ENCODE results near the gene DUSP19.
"Not testable (repeated sequence)": the region's sequence is repeated elsewhere in the genome, so short reads cannot be mapped to it uniquely, and the experiment has no call there.

DUSP19 gene, protein sequence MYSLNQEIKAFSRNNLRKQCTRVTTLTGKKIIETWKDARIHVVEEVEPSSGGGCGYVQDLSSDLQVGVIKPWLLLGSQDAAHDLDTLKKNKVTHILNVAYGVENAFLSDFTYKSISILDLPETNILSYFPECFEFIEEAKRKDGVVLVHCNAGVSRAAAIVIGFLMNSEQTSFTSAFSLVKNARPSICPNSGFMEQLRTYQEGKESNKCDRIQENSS

DNA sequence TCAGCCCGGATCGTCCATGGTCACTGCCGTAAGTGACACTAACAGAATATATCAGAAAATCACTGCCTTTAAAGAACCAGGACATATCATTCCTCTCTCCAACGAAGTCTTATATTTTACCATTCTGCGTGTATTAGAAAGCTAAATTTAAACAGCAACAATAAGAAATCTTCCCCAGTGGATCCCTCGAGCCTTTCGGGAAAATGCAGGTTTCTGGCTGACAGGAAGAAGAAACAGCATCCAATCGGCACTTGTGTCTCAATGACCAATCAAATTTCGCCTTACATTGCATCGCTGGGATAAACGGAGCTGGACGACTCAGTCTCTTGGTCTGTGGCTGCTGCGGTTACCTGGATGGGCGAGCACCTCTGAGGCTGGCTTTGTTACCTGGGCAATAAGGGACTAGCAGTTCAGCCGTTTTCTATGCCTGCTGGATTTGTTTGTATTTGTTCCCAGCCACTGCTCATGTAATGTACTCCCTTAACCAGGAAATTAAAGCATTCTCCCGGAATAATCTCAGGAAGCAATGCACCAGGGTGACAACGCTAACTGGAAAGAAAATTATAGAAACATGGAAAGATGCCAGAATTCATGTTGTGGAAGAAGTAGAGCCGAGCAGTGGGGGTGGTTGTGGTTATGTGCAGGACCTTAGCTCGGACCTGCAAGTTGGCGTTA, at the start of gene DUSP19:
TSS of gene DUSP19 (plus strand) at position 284 of the 675 bp plus-strand sequence. CDS start at position 471, 187 bp downstream.
- DNase-seq (ENCODE audit: low read depth in 2 of 2): peak; percentile 56 to 62

DNA sequence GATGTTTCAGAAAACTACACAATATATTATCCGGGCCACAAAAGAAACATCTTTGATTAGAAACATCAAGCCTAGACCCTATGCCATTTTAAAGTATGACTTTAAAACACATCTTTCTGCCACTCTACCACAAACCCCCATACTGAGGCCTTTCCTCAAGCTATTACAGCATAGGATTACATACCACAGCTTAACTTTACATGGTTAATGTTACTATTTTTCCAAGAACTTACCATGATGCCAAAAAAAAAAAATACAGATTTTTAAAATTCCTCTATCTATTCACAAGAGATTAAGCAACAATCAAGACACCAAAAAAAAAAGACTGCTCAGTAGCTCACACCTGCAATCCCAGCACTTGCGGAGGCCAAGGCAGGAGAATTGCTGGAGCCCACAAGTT, 49.3 kb upstream of the DUSP19 start:
- no peak for DNase-seq (ENCODE audit: low read depth in 2 of 2)

DNA sequence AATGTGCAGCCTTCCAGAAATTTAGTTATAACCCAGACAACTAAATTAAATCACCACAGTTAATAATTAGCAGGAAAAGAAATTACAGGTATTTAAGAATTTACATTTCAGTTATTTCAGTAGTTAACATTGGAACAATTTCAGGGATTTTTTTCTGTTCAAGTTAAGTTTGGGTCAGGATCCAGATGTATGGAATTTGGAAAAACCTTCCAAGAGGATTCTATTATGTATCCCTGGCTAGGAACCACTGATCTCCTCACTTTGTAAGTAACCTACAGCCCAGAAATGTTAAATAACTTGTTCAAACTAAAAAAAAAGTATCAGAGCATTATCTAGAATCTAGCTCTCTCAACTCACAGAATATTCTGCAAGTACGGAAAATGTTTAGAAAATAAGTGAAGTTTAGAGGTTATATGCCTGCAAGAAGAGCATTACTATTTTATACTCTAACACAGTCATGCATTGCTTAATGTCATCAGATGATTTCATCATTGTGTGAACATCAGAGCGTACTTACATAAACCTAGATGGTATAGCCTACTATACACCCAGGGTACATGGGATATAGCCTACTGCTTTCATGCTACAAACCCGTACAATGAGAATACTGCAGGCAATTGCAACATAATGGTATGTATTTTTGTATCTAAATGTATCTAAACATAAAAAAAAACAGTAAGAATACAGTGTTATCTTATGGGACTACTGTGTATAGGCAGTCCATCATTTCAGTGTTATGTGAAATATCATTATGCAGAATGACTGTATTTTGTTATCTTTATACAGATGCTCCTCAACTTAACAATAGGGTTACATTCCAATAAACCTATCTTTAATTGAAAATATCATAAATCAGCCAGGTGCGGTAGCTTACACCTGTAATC, 46.4 kb upstream of the DUSP19 start:
- DNase-seq (ENCODE audit: low read depth in 2 of 2): no peak

DNA sequence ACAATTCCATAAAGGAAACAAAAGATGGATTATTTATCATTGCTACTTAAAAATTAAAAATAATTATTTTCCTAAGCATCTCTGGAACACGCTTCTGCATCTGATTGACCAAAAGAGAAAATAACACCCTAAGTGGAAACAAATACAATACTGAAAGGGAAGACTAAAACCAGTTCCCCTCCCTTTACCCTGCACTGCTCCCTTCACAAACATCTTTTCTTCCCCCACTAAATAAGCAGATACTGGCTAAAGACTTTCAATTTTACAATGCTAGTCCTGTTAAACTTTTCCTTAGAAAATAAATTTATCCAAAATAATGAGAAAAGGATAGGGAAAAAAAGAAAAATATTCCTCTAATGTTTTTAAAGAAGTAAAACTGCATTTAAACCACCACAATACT, 44.6 kb upstream of the DUSP19 start:
- no peak for DNase-seq (ENCODE audit: low read depth in 2 of 2)

DNA sequence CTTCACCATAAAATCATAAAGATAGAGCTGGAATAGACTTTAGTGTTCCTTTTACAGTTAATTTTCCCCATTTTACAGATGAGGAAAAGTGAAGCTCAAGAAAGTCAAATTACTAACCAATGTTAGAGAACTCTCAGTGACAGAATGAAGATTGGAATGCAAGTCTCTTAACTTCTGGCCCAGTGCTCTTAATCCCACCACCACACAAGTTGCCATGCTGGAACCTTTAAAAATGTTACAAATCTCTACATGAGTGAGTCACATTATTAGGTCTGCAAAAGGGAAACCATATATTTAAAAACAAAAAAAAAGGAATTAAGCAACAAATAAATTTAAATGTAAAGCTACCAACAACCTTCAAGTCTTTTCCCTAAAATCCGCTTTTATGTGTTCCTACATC, 43.7 kb upstream of the DUSP19 start:
- no peak for DNase-seq (ENCODE audit: low read depth in 2 of 2)

DNA sequence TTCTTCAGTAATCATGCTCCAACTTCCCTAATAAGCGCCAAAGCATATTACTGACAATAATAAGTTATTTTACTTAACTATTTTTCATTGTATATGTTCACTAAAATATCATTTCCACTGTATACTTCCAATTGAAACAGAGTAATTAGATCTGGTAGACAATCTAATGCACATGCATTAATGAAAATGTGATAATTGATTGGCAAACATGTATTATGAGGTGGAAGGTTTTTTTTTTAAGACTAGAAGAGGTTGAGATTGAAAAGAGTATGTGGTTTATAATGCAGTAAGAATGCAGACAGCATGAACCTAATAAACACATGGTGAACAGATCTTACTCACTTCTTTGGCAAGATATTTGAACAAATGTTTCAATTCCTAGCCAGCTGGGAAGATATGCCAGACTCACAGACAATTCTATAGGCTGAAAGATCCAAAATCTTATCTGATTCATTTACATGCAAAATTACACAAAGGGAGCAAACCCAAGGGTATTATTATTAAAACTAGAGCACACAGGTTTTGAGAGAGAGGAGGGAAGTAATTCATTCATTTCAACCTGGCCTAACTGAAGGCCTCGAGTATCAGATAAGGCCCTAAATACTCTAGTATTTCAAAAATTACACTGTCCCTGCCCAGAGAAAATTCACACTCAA, 43.1 kb upstream of the DUSP19 start:
- DNase-seq (ENCODE audit: low read depth in 2 of 2): no peak

DNA sequence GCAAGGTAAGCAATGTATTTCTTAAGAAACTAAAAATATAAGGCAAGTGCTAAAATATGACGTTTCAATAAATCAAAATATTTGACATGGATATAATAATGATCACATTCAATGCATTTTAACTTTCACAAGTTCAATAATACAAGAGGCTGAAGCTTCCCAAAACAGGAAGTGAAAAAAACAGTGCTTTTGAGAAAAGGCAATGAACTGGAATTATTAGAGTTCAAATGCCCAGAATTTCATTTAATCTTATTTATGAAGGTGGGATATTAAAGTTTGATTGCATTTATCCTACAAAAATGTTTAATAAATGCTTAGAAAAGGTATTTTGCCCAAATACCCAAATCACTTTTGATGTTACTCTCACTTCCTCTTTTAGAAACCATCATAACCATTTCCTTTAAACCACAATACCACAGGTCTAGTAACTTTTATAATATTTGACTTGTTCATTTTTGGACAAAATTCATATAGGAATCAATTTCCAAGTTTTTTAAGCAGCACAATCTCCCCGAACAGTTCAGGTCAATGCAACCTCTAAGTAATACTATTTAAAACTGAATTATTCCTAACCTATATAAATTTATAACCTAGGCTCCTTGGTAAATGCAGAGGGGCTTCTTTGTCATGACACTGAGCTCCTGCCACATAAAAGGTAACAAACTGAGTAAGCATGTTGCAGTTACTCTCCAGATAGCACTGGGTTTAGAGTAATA, 42.4 kb upstream of the DUSP19 start:
- DNase-seq (ENCODE audit: low read depth in 2 of 2): no peak

DNA sequence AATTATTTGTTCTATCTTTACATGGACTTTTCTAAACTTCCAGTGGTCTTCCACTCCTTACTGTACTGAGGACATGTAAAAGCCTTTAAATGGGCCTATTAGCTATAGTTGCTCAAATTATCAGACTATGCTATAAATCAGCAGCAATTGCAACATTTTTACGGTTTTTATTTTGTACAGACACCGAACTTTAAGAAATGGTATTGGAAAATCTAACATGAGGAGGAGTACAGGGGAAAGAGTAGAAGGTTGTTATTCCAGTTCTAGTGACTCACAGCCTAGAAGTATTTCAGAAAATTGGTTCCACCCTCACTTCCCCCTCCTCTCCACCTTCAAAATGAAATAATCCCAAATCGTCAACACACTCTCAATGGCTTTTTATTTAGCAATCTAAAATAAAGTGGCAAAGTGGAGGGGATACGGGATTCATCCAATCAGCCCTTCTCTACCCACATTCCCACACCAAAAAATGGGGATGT, 41.4 kb upstream of the DUSP19 start:
- no peak for DNase-seq (ENCODE audit: low read depth in 2 of 2)

DNA sequence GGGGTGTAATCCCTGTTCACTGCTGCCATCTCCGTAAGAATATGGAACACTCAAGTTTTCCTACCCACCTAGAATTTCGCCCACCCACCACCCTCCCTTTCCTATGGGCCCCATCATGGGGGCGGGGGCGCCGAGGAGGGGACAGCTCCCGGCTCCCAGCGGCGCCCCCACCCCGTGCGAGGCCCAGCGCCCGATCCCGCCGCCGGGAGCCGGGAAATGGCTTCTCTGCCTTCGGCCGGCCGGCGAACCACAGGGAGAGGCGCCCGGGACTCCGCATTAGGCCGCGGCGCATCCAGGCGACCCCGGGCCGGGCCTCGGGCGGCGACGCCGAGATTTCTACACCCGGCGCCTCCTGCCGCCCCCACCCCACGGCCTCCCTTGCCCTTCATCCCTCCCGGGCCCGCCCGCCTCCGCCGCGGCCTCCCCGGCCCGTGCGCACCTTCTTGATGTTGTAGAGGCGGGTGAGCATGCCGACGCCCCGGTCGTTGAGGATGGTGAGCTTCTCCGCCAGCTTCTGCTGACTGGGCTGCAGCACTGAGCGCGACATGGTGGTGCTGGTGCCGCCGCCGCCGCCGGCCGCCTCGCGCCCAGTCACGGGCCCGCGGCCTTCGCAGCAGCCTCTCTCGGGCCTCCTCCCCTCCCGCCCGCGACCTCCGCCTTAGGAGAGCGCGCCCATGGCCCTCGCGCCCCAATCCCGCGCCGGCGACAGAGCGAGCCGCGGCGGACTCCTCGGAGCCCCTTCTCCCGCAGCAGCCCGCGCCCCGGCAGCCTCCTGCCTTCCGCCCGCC, 40.8 kb upstream of the DUSP19 start:
- peak in 1 of 2 donors; percentile 3 for DNase-seq (ENCODE audit: low read depth in 2 of 2)

DNA sequence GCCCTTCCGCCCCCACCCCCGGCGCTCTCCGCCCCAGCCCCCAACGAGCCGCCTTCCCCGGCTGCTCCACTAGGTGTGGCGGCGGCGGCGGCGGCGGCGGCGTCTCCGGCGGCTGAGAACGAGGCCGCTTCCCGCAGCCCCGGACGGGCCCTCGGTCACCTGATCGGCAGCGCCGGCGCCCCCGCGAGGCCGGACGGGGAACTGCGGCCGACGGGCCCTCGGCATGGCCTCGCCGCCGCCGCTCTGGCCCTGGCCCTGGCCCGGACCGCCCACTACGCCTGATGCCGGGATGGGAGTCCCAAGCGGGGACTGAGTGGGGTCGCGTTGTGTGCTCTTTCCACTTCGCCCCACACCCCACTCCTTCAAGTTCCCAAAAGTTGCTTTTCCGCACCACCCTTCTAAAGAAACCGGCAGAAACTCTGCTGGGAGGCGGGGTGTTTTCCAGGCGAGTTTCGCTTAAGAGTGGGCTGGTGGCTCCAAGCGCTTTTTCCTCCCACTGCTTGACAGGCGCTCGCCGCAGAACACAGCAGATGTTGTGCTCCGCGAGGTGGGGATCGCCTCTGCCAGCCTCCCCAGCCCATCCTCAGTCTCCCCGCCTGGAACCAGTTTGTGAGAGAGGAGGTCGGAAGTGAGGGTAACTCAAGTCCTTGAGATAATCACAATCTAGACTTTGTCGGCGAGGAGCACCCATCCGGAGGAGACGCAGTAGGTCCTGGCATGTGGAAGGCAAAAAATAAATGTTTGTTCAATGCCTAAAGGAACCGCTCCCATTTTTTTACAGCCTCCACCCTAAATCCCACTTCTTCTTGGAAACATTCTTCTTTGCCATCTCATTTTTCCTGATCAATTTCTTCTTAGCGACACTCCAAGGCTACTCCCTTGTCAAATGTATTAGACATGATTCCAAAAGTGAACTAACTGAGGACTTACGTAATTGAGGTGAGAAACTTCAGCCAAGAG, 39.9 kb upstream of the DUSP19 start, which contains the start of gene NCKAP1:
TSS of gene NCKAP1 (minus strand) at position 117 of the 960 bp plus-strand sequence. CDS start 358 bp downstream, outside the sequence.
- peak; percentile 49 to 51 for DNase-seq (ENCODE audit: low read depth in 2 of 2)

DNA sequence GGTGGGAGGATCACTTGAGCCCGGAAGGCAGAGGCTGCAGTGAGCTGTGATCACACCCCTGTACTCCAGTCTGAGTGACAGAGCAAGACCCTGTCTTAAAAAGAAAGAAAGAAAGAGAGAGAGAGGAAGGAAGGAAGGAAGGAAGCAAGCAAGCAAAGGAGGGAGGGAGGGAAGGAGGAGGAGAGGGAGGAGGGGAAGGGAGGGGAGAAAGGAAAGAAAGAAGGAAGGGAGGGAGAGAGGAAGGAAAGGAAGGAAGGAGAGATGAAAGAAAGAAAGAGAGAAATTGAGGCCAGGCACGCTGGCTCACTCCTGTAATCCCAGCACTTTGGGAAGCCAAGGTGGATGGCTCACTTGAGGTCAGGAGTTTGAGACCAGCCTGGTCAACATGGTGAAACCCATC, 37.9 kb upstream of the DUSP19 start:
- DNase-seq (ENCODE audit: low read depth in 2 of 2): no peak

DNA sequence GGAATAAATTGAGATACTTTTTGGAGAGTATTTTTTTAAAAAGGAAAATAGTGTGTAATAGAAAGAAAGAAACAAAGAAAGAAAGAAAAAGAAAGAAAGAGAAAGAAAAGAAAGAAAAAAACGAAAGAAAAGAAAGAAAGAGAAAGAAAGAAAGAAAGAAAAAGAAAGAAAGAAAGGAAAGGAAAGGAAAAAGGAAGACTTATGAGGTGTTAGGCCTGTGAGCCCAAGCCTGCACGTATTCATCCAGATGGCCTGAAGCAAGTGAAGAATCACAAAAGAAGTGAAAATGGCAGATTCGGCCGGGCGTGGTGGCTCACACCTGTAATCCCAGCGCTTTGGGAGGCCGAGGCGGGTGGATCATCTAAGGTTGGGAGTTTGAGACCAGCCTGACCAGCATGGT, 35.0 kb upstream of the DUSP19 start:
- DNase-seq (ENCODE audit: low read depth in 2 of 2): not testable (repeated sequence)

DNA sequence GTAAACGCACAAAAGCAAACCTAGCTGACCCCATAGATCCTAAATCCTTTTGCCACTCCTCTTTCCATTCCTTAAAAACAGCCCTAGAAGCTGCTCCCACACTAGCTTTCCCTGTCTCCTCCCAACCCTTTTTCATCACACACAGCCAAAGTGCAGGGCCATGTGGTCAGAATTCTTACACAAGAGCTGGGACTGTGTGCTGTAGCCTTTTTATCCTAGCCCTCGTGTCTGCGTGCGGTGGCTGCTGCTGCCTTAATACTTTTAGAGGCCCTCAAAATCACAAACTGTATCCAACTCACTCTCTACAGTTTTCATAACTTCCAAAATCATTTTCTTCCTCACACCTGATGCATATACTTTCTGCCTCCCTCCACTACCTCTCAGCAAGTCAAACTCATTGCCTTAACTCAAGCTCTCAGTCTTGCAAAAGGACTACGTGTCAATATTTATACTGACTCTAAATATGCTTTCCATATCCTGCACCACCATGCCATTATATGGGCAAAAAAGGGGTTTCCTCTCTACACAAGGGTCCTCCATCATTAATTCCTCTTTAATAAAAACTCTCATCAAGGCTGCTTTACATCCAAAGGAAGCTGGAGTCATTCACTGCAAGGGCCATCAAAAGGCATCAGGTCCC, 30.9 kb upstream of the DUSP19 start:
- DNase-seq (ENCODE audit: low read depth in 2 of 2): not testable (repeated sequence)

DNA sequence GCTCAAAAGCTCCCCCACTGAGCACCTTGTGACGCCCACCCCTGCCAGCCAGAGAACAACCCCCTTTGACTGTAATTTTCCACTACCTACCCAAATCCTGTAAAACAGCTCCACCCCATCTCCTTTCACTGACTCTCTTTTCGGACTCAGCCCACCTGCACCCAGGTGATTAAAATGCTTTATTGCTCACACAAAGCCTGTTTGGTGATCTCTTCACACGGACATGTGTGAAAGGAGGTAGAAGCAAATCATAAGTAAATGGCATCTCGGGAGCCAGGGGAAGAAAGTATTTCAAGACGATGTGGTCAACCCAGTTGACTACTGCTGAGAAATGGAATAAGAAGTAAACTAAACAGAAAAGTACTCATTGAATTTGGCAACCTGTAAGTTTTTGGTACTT, 29.1 kb upstream of the DUSP19 start:
- no peak for DNase-seq (ENCODE audit: low read depth in 2 of 2)

DNA sequence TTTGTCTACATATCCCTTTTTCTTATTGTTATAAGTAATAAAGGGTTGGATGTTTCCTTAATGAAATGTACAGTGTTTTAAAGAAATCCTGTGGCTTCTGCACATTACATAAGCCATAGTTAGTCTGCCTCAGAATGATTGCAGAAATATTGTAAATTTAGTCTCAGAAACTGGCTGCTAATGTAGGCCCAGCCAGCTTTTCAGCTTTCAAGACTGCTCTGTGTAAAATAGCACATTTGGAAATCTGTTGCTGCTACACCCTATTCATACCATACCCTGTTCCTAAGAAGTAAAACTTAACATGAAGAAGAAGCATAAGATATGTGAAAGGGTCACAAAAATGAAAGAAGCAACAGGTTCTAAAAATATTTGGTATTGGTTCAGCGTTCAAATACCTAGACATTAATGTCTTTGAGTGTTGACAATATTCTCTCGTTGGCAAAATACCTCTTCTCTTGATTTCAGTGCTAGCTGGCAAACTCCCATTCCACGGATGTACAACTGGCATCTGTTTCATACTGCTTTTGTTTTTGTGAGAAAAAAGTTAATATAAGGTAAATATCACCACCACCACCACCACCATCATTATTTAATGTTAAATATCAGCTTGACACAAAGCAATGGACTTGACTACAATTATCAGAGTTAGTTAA, 21.1 kb upstream of the DUSP19 start:
- no peak for DNase-seq (ENCODE audit: low read depth in 2 of 2)

DNA sequence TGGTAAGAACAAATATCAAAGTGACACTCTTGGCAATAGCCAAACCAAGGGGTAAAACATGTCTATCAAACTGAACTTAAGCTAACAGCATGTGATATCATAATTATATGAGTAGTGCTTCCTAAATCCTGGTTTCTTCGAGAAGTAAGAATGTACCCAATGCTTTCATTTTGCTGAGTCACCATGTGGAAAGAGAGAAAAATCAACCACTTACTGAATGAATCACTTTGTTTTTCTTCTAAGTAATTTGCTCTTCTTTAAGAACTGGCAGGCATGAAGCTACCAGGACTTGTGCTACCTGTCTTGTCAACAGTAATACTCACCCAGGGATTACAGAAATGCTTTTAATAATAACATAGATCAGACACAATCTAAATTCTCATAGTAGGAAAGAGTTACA, 19.0 kb upstream of the DUSP19 start:
- no peak for DNase-seq (ENCODE audit: low read depth in 2 of 2)

DNA sequence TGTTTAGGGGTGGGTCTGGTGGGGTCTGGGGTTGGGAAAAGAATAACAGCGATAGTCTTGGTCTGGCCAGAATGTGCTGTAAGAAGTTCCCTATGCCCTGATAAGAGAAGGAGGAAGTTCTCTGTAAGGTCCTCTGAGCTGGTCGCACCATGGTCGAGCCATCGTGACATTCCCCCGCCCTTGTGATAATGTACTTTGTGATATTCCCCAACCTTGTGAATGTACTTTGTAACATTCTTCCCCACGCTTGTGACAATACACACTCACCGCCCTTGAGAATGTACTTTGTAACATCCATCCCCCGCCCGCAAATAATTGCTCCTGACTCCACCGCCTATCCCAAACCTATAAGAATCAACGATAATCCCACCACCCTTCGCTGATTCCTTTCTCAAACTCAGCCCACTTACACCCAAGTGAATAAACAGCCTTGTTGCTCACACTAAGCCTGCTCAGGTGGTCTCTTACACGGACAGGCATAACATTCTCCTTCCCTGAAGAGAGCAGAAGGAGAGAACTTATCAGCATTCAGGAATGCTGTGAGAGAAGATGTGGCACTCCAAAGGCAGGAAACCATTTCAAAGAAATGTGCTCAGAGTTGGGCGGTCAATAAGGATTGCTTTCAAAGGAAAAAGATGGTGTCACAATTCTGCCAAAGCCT, 17.8 kb upstream of the DUSP19 start:
- DNase-seq (ENCODE audit: low read depth in 2 of 2): no peak

DNA sequence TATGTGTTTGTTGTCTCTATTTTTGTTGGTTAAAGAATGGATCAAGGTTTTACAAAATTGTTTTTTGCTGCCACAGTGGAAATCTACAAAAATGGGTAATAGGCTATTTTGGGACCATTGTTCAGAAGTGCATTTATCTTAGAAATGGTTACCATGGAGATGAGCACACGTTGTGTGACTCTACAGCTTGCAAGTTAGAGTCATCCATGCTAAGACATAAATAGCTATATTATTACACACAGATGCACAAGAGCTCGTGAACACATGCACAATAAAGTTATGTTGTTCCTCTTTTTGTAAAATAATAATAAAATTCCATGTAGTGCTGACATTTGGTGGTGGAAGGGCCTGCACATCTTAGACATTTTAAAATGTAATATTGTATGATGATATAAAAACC, 15.5 kb upstream of the DUSP19 start:
- no peak for DNase-seq (ENCODE audit: low read depth in 2 of 2)

All from activated CD8-positive, alpha-beta memory T cell treated with anti-CD3 and anti-CD28 coated beads for 4 hours (primary cell).